TTC549 (cell line): ENCODE data around the gene KCNF1.

Experiments used
- FAIRE-seq: peaks from 2 replicates; lab custom pipeline; 2012; peaks lifted over from hg19 to GRCh38; lab: Jason Lieb, UNC

KCNF1 gene

GRCh38 chr2:10921525-10921924 lies 9.8 kb downstream of the KCNF1 start:
- FAIRE-seq: no peak

- no peak for FAIRE-seq
Observed at GRCh38 chr2:10922307-10923007, 10.7 kb downstream of the KCNF1 start.

- no peak for FAIRE-seq
Observed at GRCh38 chr2:10923008-10923375, 11.3 kb downstream of the KCNF1 start.

- FAIRE-seq: no peak
Observed at GRCh38 chr2:10923965-10924364, 12.2 kb downstream of the KCNF1 start.

- no peak for FAIRE-seq
Observed at GRCh38 chr2:10924441-10924840, 12.7 kb downstream of the KCNF1 start.

GRCh38 chr2:10924859-10925258 lies 13.1 kb downstream of the KCNF1 start:
- no peak for FAIRE-seq

- FAIRE-seq: no peak
Observed at GRCh38 chr2:10926191-10926820, 14.6 kb downstream of the KCNF1 start.

- FAIRE-seq: no peak
Observed at GRCh38 chr2:10930721-10931516, 19.2 kb downstream of the KCNF1 start.

GRCh38 chr2:10931710-10932255 lies 20.0 kb downstream of the KCNF1 start:
- FAIRE-seq: no peak

GRCh38 chr2:10932345-10933151 lies 20.8 kb downstream of the KCNF1 start:
- no peak for FAIRE-seq

- FAIRE-seq: no peak
Observed at GRCh38 chr2:10933700-10934225, 22.0 kb downstream of the KCNF1 start.

GRCh38 chr2:10934308-10934978 lies 22.7 kb downstream of the KCNF1 start:
- FAIRE-seq: no peak

- FAIRE-seq: no peak
Observed at GRCh38 chr2:10934979-10935350, 23.2 kb downstream of the KCNF1 start.

GRCh38 chr2:10935366-10935918 lies 23.7 kb downstream of the KCNF1 start:
- FAIRE-seq: no peak

GRCh38 chr2:10935953-10936942 lies 24.5 kb downstream of the KCNF1 start:
- FAIRE-seq: no peak

- no peak for FAIRE-seq
Observed at GRCh38 chr2:10939058-10939457, 27.3 kb downstream of the KCNF1 start.

- no peak for FAIRE-seq
Observed at GRCh38 chr2:10940596-10940995, 28.9 kb downstream of the KCNF1 start.

- no peak for FAIRE-seq
Observed at GRCh38 chr2:10941383-10941782, 29.6 kb downstream of the KCNF1 start.

- no peak for FAIRE-seq
Observed at GRCh38 chr2:10944799-10945198, 33.1 kb downstream of the KCNF1 start.

GRCh38 chr2:10946394-10946793 lies 34.7 kb downstream of the KCNF1 start:
- FAIRE-seq: no peak
